Measurements from ENCODE around the gene PHACTR1.

GRCh38 chr6:12748411-12748810 lies 31.8 kb downstream of the PHACTR1 start:
- TF ChIP-seq IRF1 (CRISPR knock-in tag; IDR thresholded peaks at IDR 0.05) (no peak), CREB1 (CRISPR knock-in tag; IDR thresholded peaks at IDR 0.05) (no peak), ZNF232 (CRISPR knock-in tag; IDR thresholded peaks at IDR 0.05) (no peak), AFF4 (CRISPR knock-in tag; IDR thresholded peaks at IDR 0.05; ENCODE audit: borderline replicate concordance) (no peak), CBFB (CRISPR knock-in tag; IDR thresholded peaks at IDR 0.05; ENCODE audit: low read depth) (no peak), FOXK1 (CRISPR knock-in tag; IDR thresholded peaks at IDR 0.05) (no peak), NR2C2 (CRISPR knock-in tag; IDR thresholded peaks at IDR 0.05) (no peak), USF2 (CRISPR knock-in tag; IDR thresholded peaks at IDR 0.05) (no peak), ATF1 (CRISPR knock-in tag; IDR thresholded peaks at IDR 0.05) (no peak), MYBL2 (CRISPR knock-in tag; IDR thresholded peaks at IDR 0.05) (no peak)
- TF ChIP-seq, protein P1, sequence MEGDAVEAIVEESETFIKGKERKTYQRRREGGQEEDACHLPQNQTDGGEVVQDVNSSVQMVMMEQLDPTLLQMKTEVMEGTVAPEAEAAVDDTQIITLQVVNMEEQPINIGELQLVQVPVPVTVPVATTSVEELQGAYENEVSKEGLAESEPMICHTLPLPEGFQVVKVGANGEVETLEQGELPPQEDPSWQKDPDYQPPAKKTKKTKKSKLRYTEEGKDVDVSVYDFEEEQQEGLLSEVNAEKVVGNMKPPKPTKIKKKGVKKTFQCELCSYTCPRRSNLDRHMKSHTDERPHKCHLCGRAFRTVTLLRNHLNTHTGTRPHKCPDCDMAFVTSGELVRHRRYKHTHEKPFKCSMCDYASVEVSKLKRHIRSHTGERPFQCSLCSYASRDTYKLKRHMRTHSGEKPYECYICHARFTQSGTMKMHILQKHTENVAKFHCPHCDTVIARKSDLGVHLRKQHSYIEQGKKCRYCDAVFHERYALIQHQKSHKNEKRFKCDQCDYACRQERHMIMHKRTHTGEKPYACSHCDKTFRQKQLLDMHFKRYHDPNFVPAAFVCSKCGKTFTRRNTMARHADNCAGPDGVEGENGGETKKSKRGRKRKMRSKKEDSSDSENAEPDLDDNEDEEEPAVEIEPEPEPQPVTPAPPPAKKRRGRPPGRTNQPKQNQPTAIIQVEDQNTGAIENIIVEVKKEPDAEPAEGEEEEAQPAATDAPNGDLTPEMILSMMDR (IDR thresholded peaks at IDR 0.05), result no peak

All from WTC11 (cell line).